Right renal pelvis (tissue), 4 donors: Measurements from ENCODE around the gene R3HDML. TPM values are rescaled to one million over a fixed set of nuclear protein-coding genes. Genes with fewer than 3 reads are reported as not detected.
"Not testable (repeated sequence)": the region's sequence is repeated elsewhere in the genome, so short reads cannot be mapped to it uniquely, and the experiment has no call there.

ENCODE experiments used
- DNase-seq, 4 donors: peaks; one replicate each; pipeline ENCODE4 v3.0.0-alpha.2; 2013; ENCODE audit warnings: low read depth in 4 of 4, low spot score in 3 of 4, missing footprints in 1 of 4
- polyA plus RNA-seq, 4 donors: library from polyadenylated mRNA; unstranded; fragments of 120-200 nt; gene quantifications; one replicate each; pipeline ENCODE4 v1.2.1, GENCODE V29; 2013; ENCODE audit not compliant: insufficient read length in 4 of 4

Gene R3HDML
- polyA plus RNA-seq, 4 donors = 0.15 to 0.46 (median 0.25) TPM

DNA sequence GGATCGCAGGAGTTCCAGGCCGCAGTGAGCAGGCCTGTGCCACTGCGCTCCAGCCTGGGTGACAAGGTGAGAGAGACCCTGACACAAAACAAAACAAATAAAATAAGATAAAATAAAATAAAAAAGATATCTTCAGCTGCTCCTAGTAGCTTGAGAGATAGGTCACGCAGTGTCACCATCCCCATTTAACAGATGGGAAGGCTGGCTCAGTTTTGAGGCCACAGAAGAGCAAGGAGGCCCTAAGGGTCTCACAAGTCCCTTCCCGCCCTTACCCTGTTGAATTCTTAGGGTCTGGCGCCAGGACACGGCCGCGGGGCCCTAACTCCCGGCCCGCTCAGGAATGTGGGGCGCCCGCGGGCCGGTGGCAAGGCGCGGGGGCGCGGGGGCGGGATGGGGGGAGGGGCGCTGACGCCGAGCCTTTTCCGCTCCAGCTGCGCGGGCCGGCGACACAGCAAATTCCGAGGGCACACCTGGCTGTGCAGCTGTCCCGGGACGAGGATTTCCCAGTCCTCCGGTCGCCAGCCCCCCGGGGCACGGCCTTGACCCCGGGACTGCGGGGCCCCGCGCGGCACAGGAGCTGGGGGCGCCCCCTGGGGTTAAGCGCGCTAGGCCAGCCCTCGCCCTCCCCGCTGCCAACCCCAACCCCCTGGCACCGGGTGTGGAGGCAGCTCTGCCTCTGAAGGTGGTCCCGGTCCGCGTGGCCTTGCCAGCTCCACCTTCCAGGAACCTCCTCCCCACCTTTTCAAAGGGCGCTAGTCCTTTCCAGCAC is 10.3 kb upstream of the R3HDML start:
- no peak for DNase-seq

DNA sequence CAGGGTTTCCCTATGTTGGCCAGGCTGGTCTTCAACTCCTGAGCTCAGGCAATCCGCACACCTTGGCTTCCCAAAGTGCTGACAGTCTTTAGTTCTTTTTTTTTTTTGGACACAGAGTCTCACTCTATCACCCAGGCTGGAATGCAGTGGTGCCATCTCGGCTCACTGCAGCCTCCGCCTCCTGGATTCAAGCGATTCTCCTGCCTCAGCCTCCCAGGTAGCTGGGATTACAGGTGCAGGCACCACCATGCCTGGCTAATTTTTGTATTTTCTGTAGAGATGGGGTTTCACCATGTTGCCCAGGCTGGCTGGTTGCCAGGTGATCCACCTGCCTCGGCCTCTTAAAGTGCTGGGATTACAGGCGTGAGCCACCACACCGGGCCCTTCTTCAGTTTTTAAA is 9.1 kb upstream of the R3HDML start:
- DNase-seq = not testable (repeated sequence)

- DNase-seq = no peak
Observed at GRCh38 chr20:44328428-44328827, 8.4 kb upstream of the R3HDML start.

DNA sequence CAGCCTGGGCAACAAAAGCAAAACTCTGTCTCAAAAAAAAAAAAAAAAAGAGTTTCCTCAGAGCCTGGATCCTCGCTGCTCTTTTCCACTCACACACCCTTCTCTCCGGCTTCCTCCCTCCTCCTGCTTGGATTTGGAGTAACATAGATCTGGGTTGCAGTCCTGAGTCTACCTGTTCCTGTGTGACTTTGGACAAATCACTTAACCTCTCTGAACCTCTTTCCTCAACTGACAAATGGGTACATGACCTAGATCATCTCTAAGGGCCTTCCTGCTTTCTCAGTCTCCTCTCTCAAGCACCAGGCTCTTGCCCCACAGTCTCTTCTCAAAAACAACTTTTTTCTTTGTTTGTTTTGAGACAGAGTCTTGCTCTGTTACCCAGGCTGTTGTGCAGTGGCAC is 5.6 kb upstream of the R3HDML start:
- DNase-seq = no peak

DNA sequence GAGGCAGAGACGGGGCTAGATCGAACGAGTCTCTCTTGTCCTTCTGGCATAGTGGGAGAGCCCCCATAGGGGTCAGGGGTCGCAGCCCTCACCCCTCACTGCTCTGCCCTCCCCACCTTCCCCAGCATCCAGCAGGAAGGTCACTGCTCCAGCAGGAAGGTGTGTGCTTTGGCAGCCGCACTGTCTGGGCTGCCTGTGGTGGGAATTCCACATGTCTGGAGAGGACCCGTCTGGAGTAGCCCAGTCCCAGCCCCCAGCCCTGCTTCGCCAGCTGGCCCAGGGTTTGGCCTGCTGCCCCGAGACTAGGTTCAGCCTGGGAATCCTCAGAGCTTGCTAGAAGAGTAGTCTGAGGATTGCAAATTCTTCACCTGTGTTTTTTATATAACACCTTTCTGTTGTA is 2.5 kb upstream of the R3HDML start:
- DNase-seq = no peak

DNA sequence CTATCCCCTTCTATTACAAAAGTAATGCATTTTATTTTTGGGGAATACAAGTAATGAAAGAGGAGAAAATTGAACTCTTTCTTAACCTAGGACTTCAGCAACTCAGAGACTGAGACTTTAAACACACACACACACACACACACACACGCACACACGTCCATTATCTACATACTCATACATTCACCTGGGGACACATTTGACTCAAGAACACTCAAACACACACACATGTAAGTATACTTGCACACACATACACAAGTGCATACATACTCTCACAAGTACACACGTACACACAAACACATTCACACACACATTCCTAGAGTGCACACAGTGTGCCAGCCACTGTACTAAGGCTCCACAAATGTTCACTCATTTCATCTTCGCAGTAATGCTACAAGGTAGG is 2.1 kb upstream of the R3HDML start:
- no peak for DNase-seq

GRCh38 chr20:44335675-44336074 is 1.2 kb upstream of the R3HDML start:
- DNase-seq = no peak

DNA sequence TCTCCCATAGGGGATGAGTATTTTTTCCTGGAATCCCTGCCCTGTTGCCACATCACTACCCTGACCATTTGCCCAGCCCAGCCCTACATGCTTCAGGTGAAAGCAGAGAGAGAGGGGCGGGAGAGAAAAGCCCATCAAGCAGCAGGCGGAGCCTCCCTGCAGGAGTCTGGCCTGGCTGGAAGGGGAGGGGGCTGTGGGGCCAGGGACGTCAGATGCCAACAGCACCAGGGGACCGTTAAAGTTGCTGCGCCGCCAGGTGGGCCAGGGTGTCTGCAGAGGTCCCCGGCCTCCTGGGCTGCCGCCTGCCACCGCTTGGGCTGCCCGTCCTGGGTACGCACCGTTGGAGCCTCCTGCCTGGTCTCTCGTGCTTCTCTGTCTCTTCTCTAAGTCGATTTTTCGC is 757 bp upstream of the R3HDML start:
- no peak for DNase-seq

DNA sequence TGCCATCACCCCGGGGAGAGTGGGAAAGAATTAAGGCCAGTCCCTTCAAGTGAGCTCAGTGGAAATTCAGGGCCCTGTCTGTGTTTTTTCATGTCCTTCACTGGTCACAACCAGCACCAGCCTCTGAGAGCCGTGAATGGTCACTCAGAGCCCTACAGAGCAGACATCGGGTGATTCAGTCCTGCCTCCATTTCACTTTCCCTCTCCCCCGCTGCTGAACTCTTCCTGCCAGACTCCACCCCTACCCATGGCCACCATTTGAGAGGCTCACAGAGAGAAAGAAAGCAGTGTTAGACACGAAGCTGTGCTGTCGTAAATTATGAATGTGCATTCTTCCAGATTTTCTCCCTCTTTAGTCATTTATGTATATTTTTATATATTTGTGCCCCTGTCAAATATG is 5.4 kb downstream of the R3HDML start:
- no peak for DNase-seq

- no peak for DNase-seq
Observed at GRCh38 chr20:44343162-44343675, 6.4 kb downstream of the R3HDML start.

DNA sequence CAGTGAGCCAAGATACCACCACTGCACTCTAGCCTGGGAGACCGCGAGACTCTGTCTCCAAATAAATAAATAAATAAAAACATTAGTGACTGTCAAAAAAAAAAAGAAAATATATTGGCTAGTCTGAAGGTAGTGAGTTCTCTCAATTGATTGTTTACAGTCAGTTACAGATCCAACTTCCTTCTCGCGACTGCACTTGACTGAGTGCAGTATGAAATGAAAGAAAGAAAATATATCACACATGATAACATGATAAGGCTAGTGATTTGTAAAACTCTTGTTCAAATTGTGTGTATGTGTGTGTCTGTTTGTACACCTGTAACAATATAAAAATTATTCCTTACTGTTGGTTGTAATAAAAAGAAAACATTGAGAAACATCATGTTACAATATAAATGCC is 7.9 kb downstream of the R3HDML start:
- no peak for DNase-seq

- DNase-seq = no peak
Observed at GRCh38 chr20:44345147-44345546, 8.3 kb downstream of the R3HDML start.

- DNase-seq = not testable (repeated sequence)
Observed at GRCh38 chr20:44345941-44346340, 9.1 kb downstream of the R3HDML start.

DNA sequence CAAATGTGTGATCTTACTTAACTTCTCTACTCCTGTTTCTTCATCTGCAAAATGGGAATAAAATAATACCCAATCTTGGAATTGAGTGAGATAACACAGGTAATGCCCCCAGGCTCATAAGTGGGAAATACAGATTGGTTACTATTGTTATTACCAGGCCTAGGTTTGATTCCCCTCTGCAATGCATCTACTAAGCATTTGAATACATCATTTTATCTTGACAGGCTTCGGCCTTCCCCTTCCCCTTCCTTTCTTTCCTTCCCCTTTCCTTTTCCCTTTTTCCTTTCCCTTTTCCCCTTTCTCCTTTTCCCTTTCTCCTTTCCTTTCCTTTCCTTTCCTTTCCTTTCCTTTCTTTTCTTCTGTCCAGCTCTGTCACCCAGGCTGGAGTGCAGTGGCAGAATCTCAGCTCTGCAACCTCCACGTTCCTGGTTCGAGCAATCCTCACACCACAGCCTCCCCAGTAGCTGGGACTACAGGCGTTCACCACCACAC is 11.4 kb downstream of the R3HDML start:
- DNase-seq = no peak

DNA sequence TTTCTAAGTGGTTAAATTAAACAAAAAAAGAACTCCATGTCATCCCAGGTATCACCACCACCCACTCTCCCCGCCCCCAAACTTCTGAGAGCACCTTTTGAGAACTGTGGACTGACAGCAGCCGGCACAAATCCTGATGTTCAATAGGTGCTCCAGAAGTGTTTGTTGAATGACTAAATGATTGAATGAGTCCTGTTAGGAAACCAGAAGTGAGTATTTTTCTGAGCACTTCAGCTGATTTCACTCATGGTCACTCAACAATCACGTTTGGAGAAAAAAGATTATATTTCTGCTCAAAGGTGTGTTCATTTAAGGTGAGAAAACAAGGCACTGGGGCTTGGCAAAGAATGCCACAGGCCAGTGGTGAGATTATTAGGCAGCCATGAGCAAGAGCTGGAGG is 12.5 kb downstream of the R3HDML start:
- no peak for DNase-seq

DNA sequence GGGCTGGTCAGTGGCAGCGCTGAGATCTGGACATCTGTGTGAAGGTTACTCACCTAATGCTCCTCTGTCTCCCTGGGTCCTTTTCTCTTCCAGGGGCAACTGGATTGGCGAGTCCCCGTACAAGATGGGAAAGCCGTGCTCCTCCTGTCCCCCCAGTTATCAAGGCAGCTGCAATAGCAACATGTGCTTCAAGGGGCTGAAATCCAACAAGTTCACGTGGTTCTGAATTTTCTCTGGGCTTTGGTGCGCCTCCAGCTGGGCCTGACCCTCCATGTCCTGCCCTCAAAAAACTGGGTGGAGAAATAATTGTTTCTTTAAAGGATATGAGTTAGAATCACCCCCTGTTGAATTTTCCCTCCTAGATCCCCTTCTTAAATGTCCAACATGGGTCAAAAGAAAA is 13.7 kb downstream of the R3HDML start:
- DNase-seq = no peak

GRCh38 chr20:44354979-44355497 is 18.2 kb downstream of the R3HDML start:
- DNase-seq = no peak

- no peak for DNase-seq
Observed at GRCh38 chr20:44355498-44356352, 18.9 kb downstream of the R3HDML start, which contains the start of gene HNF4A. HNF4A (plus strand) TSS chr20:44355699; CDS start chr20:44355805, 106 bp downstream.

DNA sequence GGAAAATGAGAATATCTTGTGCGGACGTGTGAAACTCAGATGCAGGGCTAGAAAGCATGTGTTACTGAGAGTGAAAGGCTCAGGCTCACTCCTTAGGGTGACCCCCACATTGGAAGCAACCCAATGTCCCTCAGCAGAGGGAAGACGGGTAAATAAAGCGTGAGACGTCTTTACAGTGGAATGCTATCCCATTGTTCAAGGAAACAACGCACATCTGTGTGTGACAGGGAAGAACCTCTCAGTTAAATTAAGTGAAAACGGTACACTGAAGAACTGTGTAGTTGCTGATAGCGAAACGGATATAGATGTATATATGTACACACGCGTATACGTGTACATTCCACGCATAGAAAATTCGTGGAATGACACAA is 19.5 kb downstream of the R3HDML start:
- DNase-seq = no peak

DNA sequence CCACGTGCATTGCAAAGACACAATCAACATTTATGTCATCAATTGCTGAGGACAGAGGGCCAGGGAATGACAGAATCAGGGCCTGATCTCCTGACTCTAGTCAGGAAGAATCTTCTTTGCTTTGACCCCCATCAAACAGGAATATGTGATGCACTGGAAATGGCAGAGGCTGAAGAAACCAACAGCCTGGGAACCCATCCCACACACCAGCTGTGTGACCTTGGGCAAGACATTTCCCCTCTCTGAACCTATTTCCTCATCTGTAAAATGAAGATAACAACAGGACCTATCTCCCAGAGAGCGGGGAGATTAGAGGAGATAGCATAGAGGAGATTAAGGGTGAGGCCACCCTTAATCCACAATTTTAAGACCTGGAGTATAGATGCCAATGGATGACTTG is 20.2 kb downstream of the R3HDML start:
- DNase-seq = no peak

- peak; percentile 25 to 37 (median 34) for DNase-seq
Observed at GRCh38 chr20:44357555-44358125, 20.8 kb downstream of the R3HDML start.
